NCI-H460 (cell line): Measurements from ENCODE around the gene PIP4K2B. TPM values are rescaled to one million over a fixed set of nuclear protein-coding genes. Genes with fewer than 3 reads are reported as not detected.
"Not testable (repeated sequence)": the region's sequence is repeated elsewhere in the genome, so short reads cannot be mapped to it uniquely, and the experiment has no call there.

Experiments used
- DNase-seq: peaks from one replicate; pipeline ENCODE4 v3.0.0-alpha.2; 2016; ENCODE audit warnings: low read depth; ENCODE audit errors: extremely low read depth
- polyA plus RNA-seq: library from polyadenylated mRNA; depleted of rRNA; stranded (reverse); fragments of >200 nt; gene quantifications from 2 replicates; pipeline ENCODE4 v1.2.3, GENCODE V29; 2014; cell fraction: nucleus; rRNA removed
- total RNA-seq: library from RNA; depleted of rRNA; stranded (reverse); fragments of >200 nt; shearing (Covaris generic); gene quantifications from 2 replicates; pipeline ENCODE4 v1.2.3, GENCODE V29; 2014; rRNA removed

PIP4K2B gene
- 34.7 and 35.6 TPM in 2 replicates for total RNA-seq
- polyA plus RNA-seq = 37.7 and 74.8 TPM in 2 replicates

DNA sequence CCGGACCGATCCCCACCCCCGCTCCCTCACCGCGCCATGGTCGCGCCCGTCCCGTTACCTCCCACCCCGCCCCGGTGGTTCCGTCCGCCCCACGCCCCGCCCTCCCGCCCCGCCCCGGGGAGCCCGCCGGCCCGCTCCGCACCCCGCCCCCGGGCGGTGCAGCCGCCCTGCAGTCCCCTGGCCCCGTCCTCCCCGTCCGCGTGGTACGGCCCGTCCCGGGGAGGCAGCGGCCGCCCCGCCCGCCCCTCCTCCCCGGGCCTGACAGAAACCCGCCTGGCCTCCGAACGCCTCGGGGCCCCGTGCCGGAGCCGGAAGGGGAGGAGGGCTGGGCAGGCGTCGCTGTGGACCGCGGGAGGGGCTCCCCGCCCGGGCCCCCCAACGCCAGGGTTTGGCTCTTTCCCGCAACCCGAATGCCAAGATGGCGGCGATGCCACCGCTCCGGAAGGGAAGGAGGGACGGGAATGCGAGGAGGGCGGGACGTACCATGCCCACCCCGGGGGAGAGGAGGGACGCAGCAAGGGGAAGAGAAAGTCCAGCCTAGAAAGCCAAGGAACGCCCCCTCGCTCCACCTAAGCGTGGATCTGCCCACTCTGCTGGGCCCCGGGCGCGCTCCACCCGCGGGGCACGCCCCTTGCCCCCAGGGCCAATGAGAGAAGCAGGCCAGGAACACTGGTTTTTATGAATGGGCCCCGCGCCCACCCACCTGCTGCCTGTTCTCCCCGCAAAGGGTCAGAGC lies at the start of gene PIP4K2B:
Gene PIP4K2B (minus strand): TSS at position 56 of the 736 bp plus-strand sequence. CDS start 132 bp downstream, outside the sequence.
- DNase-seq = peak; percentile 96

- no peak for DNase-seq
Observed at GRCh38 chr17:38848557-38848891, 49.2 kb upstream of the PIP4K2B start.

- no peak for DNase-seq
Observed at GRCh38 chr17:38844261-38844757, 45.0 kb upstream of the PIP4K2B start.

- no peak for DNase-seq
Observed at GRCh38 chr17:38825762-38826247, 26.4 kb upstream of the PIP4K2B start.

DNA sequence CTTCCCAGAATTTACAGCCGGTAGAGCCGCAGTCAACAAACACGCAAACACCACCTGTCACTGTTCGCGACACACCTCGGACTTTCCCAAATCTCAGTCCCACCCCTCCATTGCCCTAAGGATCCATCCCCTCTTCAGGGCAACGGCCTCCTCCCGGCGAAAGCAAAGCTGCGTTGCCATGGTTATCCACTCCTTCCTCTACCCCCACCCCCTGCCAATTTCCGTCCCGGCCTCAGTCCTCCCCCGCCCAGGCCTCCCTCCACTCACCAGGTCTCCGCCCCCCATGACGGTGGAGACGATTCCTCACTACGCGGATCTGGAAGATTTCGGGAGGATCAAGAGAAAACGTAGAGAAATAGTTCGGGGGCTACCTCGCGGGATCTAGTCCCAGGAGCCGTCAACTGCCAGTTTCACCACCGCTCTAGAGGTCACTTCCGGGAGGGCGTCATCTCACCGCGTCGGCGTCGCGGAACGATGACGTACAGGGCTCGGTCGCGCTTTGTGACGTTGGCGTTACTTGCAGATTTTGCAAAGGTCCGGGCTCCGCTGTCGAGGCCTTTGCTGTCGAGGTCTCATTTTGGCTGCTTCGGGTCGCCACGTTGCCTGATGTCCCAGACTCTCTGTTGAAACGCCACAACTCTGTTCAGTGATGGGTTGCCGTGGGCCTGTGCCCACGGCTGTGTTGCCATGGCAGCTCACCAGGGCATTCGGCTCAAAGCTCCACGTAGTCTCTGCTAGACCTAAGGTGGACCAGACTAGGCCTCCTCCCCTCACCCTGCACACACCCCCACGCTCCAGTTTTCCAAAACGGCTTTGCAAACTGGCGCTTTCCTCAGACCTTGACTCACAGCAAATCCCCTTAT lies 25.8 kb upstream of the PIP4K2B start, which contains the start of gene CWC25:
Gene CWC25 (minus strand): TSS at position 423 of the 863 bp plus-strand sequence. CDS start 138 bp downstream, at position 285.
- DNase-seq = peak; percentile 91

DNA sequence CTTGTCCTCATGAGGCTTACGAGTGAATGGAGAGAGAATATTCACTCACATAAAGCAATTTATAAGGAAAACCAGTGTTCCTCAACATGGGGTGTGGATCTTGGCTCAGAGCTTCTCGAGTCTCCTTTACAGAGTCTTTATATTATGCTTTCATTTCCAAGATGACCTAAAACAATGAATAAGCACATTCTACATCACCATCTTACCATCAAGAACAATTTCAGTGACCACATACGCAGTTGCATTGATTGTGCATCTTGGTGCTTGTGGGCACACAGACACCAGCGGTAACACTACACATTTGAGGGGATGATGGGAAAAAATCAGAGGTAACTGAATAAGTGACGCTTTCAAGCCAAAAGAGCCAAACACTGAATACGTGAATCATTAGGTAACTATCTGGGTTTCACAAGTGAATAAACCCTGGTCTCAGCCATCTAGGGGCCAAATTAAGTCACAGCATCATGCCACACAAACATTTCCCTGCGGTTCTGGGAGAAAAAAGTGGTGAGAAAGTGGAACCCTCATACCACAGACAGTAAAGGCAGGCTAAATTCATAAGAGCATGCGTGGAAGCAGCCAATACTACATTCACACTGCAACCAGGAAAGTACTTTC lies 16.3 kb upstream of the PIP4K2B start:
- DNase-seq = no peak

DNA sequence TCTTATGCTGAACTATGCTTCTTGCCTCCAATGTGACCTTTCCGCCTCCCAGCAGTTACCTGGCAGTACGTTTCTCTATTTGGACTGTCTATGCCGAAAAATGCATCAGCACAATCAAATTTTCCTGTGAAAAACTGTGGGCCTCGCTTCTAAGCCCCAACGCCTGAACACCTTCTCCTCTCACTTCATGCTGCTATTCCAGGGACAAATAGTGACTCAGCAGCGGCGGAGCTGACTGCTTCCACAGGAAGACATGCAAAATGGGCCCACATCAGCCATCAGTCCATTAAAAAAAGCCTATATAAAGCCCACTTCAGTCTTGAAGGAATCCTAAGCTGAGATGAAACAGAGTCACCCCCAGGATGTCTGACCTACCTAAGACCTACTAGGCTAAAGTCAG lies 10.5 kb upstream of the PIP4K2B start:
- DNase-seq = no peak

DNA sequence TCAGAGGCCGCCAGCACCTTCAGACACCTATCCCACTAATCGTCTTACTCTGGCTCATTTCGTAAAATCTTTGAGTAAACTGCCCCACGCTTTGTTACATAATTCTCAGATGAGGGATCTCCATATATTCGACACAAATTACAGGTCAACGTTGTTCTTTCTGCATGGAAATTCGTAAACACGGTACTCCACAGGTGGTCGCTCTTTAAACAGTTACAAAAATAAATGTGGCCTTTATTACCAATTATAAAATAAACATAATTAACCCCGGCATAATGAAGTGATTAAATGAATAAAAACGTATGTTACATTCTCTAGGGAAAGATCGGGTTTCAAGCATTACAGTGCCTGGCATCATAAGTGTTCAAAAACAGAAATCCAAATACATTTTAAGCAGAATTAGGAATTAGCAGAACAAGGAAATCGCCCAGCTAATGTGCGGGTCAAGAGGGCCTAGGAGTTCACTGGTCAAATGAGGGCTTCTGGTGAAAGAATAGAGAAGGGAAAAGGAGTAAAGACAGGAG lies 943 bp upstream of the PIP4K2B start:
- no peak for DNase-seq

GRCh38 chr17:38798614-38799500 lies 499 bp downstream of the PIP4K2B start:
- DNase-seq = no peak

DNA sequence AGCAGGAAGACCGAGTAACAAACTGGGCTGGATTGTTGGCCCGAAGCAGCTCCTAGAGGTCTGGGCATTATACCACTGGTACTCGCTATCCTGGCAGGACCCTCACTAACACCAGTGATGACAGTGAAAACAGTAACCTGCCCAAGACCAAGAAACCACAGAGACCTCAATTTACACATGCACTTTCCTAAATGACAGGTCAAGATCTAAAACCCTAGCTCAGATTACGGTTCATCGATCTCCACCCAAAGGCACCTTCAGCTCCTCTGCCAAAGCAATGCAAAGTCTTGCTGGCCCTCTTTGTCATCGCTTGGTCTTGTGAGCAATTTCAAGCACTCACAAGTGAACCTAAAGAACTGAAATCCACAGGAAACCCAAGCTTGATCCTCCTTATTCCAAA lies 1.5 kb downstream of the PIP4K2B start:
- DNase-seq = no peak

DNA sequence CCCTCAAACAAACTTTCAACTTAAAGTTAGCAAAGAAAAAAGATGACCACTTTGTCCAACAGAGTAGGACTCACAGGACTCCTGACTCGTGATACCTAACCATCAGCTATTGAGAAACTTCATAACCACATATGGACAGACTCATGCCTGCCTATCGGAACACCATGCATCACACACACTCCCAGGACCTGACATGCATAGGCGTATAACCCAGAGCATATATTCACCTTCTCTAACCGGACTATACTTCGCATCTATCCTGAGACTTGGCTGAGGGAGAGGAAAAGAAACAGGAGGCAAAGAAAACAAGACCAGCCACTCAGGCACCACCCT lies 2.2 kb downstream of the PIP4K2B start:
- no peak for DNase-seq

- DNase-seq = no peak
Observed at GRCh38 chr17:38796451-38797157, 2.8 kb downstream of the PIP4K2B start.

GRCh38 chr17:38794221-38794620 lies 5.1 kb downstream of the PIP4K2B start:
- no peak for DNase-seq

DNA sequence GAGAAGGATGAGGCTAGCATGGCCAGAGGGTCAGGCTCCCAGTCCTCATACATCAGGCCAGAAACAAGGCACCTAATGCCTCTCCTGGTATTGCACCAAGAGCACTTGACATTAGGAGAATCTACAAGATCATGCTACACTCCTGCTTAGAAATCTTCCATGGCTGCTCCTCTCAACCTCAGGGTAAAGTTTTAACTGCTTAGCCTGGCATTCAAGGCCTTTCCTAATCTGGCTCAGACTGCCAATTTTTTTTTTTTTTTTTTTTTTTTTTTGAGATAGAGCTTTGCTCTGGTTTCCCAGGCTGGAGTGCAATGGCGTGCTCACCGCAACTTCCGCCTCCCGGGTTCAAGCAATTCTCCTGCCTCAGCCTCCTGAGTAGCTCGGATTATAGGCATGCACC lies 8.2 kb downstream of the PIP4K2B start:
- no peak for DNase-seq

DNA sequence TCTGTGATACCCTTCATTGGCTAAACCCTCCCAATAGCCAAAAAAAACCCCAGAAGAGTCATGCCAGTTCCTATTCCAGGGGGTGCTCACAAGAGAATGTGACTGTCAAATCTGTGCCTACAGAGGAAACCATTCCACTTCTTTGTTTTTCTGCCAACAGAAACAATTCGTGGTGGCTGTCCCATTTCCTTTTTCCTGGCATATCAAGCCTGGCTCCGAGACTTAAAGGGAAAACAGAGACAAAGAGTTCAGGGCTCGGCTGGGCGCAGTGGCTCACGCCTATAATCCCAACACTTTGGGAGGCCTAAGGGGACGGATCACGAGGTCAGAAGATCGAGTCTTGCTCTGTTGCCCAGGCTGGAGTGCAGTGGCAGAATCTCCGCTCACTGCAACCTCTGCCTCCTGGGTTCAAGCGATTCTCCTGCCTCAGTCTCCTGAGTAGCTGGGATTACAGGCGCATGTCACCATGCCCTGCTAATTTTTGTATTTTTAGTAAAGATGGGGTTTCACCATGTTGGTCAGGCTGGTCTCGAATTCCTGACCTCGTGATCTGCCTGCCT lies 9.1 kb downstream of the PIP4K2B start:
- not testable (repeated sequence) for DNase-seq

GRCh38 chr17:38789185-38789584 lies 10.2 kb downstream of the PIP4K2B start:
- DNase-seq = no peak

GRCh38 chr17:38787999-38788398 lies 11.4 kb downstream of the PIP4K2B start:
- DNase-seq = not testable (repeated sequence)

- no peak for DNase-seq
Observed at GRCh38 chr17:38786372-38786771, 13.0 kb downstream of the PIP4K2B start.

- no peak for DNase-seq
Observed at GRCh38 chr17:38783227-38783626, 16.1 kb downstream of the PIP4K2B start.
